HEK293 (cell line): Measurements from ENCODE around the gene GPR132.
"Not testable (repeated sequence)": the region's sequence is repeated elsewhere in the genome, so short reads cannot be mapped to it uniquely, and the experiment has no call there.

Source experiments
- TF ChIP-seq, protein P1 (sequence below): fragments of 450-650 bp; formaldehyde crosslinking; IDR thresholded peaks from 2 replicates; pipeline ENCODE4 v1.5.1; 2016; ENCODE audit warnings: missing biosample characterization, missing genetic modification characterization
- TF ChIP-seq, protein P2 (sequence below): fragments of 450-650 bp; formaldehyde crosslinking; IDR thresholded peaks from 2 replicates; pipeline ENCODE4 v1.5.1; 2016; ENCODE audit warnings: missing biosample characterization, missing genetic modification characterization

DNA sequence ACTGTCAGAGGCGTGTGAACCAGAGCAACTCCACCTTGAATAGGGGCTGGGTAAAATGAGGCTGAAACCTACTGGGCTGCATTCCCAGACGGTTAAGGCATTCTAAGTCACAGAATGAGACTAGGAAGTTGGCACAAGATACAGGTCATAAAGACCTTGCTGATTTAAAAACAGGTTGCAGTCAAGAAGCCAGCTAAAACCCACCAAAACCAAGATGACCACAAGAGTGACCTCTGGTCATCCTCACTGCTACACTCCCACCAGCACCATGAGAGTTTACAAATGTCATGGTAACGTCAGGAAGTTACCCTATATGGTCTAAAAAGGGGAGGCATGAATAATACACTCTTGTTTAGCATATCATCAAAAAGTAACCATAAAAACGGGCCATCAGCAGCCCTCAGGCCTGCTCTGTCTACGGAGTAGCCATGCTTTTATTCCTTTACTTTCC is 32.8 kb downstream of the GPR132 start:
- TF ChIP-seq, protein P1, sequence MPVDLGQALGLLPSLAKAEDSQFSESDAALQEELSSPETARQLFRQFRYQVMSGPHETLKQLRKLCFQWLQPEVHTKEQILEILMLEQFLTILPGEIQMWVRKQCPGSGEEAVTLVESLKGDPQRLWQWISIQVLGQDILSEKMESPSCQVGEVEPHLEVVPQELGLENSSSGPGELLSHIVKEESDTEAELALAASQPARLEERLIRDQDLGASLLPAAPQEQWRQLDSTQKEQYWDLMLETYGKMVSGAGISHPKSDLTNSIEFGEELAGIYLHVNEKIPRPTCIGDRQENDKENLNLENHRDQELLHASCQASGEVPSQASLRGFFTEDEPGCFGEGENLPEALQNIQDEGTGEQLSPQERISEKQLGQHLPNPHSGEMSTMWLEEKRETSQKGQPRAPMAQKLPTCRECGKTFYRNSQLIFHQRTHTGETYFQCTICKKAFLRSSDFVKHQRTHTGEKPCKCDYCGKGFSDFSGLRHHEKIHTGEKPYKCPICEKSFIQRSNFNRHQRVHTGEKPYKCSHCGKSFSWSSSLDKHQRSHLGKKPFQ (tag by site-specific recombination): not testable (repeated sequence)
- TF ChIP-seq, protein P2, sequence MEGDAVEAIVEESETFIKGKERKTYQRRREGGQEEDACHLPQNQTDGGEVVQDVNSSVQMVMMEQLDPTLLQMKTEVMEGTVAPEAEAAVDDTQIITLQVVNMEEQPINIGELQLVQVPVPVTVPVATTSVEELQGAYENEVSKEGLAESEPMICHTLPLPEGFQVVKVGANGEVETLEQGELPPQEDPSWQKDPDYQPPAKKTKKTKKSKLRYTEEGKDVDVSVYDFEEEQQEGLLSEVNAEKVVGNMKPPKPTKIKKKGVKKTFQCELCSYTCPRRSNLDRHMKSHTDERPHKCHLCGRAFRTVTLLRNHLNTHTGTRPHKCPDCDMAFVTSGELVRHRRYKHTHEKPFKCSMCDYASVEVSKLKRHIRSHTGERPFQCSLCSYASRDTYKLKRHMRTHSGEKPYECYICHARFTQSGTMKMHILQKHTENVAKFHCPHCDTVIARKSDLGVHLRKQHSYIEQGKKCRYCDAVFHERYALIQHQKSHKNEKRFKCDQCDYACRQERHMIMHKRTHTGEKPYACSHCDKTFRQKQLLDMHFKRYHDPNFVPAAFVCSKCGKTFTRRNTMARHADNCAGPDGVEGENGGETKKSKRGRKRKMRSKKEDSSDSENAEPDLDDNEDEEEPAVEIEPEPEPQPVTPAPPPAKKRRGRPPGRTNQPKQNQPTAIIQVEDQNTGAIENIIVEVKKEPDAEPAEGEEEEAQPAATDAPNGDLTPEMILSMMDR (tag by site-specific recombination): not testable (repeated sequence)
